ENCODE results near the gene GLT8D1. TPM values are rescaled to one million over a fixed set of nuclear protein-coding genes. Genes with fewer than 3 reads are reported as not detected.

Gene GLT8D1
- 61.1 TPM for total RNA-seq

GRCh38 chr3:52705688-52706686 lies at the start of gene GLT8D1, which contains the start of gene SPCS1:
Gene GLT8D1 (minus strand): TSS chr3:52705791. CDS start chr3:52700460, 5,331 bp downstream.
Gene SPCS1 (plus strand): TSS chr3:52706106. CDS start chr3:52706247, 141 bp downstream.
- Histone ChIP-seq H3K36me3 (ENCODE audit: control insufficient read depth in 3 of 3, insufficient read depth in 3 of 3, low read length in 3 of 3) (peaks cover 4 to 21% (median 18%) of the 10 kb centered on the region in 3 donors), H3K4me1 (ENCODE audit: control insufficient read depth in 3 of 3, insufficient read depth in 3 of 3, low read length in 3 of 3) (peaks cover 24 to 39% (median 28%) of the 10 kb centered on the region in 3 donors), H3K9ac (ENCODE audit: low read depth in 1 of 3, low read length in 3 of 3) (peak within 1 kb of the TSS; percentile 94 to 98 (median 98)), H3K9me3 (ENCODE audit: control insufficient read depth in 3 of 3, low read length in 3 of 3) (no peaks in the 10 kb centered on the region), H3K4me3 (ENCODE audit: low read length in 3 of 3) (peak within 1 kb of the TSS; percentile 98 to 100 (median 99)), H3K27me3 (ENCODE audit: control insufficient read depth in 3 of 3, insufficient read depth in 3 of 3, low read length in 3 of 3) (no peaks in the 10 kb centered on the region), H3K27ac (ENCODE audit: low read depth, low read length) (peak within 1 kb of the TSS; percentile 79)

GRCh38 chr3:52754373-52754772 lies 48.8 kb upstream of the GLT8D1 start:
- H3K4me3 ChIP-seq (ENCODE audit: low read length in 3 of 3), result no peak overlapping the region
- no peak overlapping the region for H3K9ac ChIP-seq (ENCODE audit: low read depth in 1 of 3, low read length in 3 of 3)
- no peaks in the 10 kb centered on the region for H3K27me3 ChIP-seq (ENCODE audit: control insufficient read depth in 3 of 3, insufficient read depth in 3 of 3, low read length in 3 of 3)
- no peak overlapping the region for H3K27ac ChIP-seq (ENCODE audit: low read depth, low read length)
- no peaks in the 10 kb centered on the region for H3K9me3 ChIP-seq (ENCODE audit: control insufficient read depth in 3 of 3, low read length in 3 of 3)
- H3K4me1 ChIP-seq (ENCODE audit: control insufficient read depth in 3 of 3, insufficient read depth in 3 of 3, low read length in 3 of 3), result no peaks in the 10 kb centered on the region
- H3K36me3 ChIP-seq (ENCODE audit: control insufficient read depth in 3 of 3, insufficient read depth in 3 of 3, low read length in 3 of 3), result peaks cover 18 to 35% (median 19%) of the 10 kb centered on the region in 3 donors

GRCh38 chr3:52752045-52752660 lies 46.6 kb upstream of the GLT8D1 start:
- no peak overlapping the region for H3K9ac ChIP-seq (ENCODE audit: low read depth in 1 of 3, low read length in 3 of 3)
- no peak overlapping the region for H3K4me3 ChIP-seq (ENCODE audit: low read length in 3 of 3)
- no peaks in the 10 kb centered on the region for H3K4me1 ChIP-seq (ENCODE audit: control insufficient read depth in 3 of 3, insufficient read depth in 3 of 3, low read length in 3 of 3)
- H3K36me3 ChIP-seq (ENCODE audit: control insufficient read depth in 3 of 3, insufficient read depth in 3 of 3, low read length in 3 of 3), result peaks cover 21 to 28% (median 23%) of the 10 kb centered on the region in 3 donors
- H3K9me3 ChIP-seq (ENCODE audit: control insufficient read depth in 3 of 3, low read length in 3 of 3), result no peaks in the 10 kb centered on the region
- H3K27ac ChIP-seq (ENCODE audit: low read depth, low read length), result no peak overlapping the region
- H3K27me3 ChIP-seq (ENCODE audit: control insufficient read depth in 3 of 3, insufficient read depth in 3 of 3, low read length in 3 of 3), result no peaks in the 10 kb centered on the region

GRCh38 chr3:52743721-52744120 lies 38.1 kb upstream of the GLT8D1 start:
- Histone ChIP-seq H3K9ac (ENCODE audit: low read depth in 1 of 3, low read length in 3 of 3) (no peak overlapping the region), H3K27me3 (ENCODE audit: control insufficient read depth in 3 of 3, insufficient read depth in 3 of 3, low read length in 3 of 3) (no peaks in the 10 kb centered on the region), H3K4me1 (ENCODE audit: control insufficient read depth in 3 of 3, insufficient read depth in 3 of 3, low read length in 3 of 3) (no peaks in the 10 kb centered on the region), H3K36me3 (ENCODE audit: control insufficient read depth in 3 of 3, insufficient read depth in 3 of 3, low read length in 3 of 3) (peaks cover 25 to 51% (median 40%) of the 10 kb centered on the region in 3 donors), H3K27ac (ENCODE audit: low read depth, low read length) (no peak overlapping the region), H3K9me3 (ENCODE audit: control insufficient read depth in 3 of 3, low read length in 3 of 3) (no peaks in the 10 kb centered on the region), H3K4me3 (ENCODE audit: low read length in 3 of 3) (no peak overlapping the region)

GRCh38 chr3:52743152-52743551 lies 37.6 kb upstream of the GLT8D1 start:
- Histone ChIP-seq H3K9me3 (ENCODE audit: control insufficient read depth in 3 of 3, low read length in 3 of 3) (no peaks in the 10 kb centered on the region), H3K4me3 (ENCODE audit: low read length in 3 of 3) (no peak overlapping the region), H3K4me1 (ENCODE audit: control insufficient read depth in 3 of 3, insufficient read depth in 3 of 3, low read length in 3 of 3) (no peaks in the 10 kb centered on the region), H3K27ac (ENCODE audit: low read depth, low read length) (no peak overlapping the region), H3K36me3 (ENCODE audit: control insufficient read depth in 3 of 3, insufficient read depth in 3 of 3, low read length in 3 of 3) (peaks cover 24 to 48% (median 40%) of the 10 kb centered on the region in 3 donors), H3K9ac (ENCODE audit: low read depth in 1 of 3, low read length in 3 of 3) (no peak overlapping the region), H3K27me3 (ENCODE audit: control insufficient read depth in 3 of 3, insufficient read depth in 3 of 3, low read length in 3 of 3) (no peaks in the 10 kb centered on the region)

GRCh38 chr3:52742418-52743041 lies 36.9 kb upstream of the GLT8D1 start:
- no peak overlapping the region for H3K4me3 ChIP-seq (ENCODE audit: low read length in 3 of 3)
- peaks cover 24 to 48% (median 40%) of the 10 kb centered on the region in 3 donors for H3K36me3 ChIP-seq (ENCODE audit: control insufficient read depth in 3 of 3, insufficient read depth in 3 of 3, low read length in 3 of 3)
- H3K27ac ChIP-seq (ENCODE audit: low read depth, low read length), result no peak overlapping the region
- H3K27me3 ChIP-seq (ENCODE audit: control insufficient read depth in 3 of 3, insufficient read depth in 3 of 3, low read length in 3 of 3), result no peaks in the 10 kb centered on the region
- no peaks in the 10 kb centered on the region for H3K4me1 ChIP-seq (ENCODE audit: control insufficient read depth in 3 of 3, insufficient read depth in 3 of 3, low read length in 3 of 3)
- no peaks in the 10 kb centered on the region for H3K9me3 ChIP-seq (ENCODE audit: control insufficient read depth in 3 of 3, low read length in 3 of 3)
- H3K9ac ChIP-seq (ENCODE audit: low read depth in 1 of 3, low read length in 3 of 3), result no peak overlapping the region

- H3K36me3 ChIP-seq (ENCODE audit: control insufficient read depth in 3 of 3, insufficient read depth in 3 of 3, low read length in 3 of 3), result peaks cover 16 to 37% (median 20%) of the 10 kb centered on the region in 3 donors
- H3K27ac ChIP-seq (ENCODE audit: low read depth, low read length), result no peak overlapping the region
Measured at GRCh38 chr3:52739730-52740129, 34.1 kb upstream of the GLT8D1 start.

GRCh38 chr3:52733256-52733891 lies 27.8 kb upstream of the GLT8D1 start:
- Histone ChIP-seq H3K27me3 (ENCODE audit: control insufficient read depth in 3 of 3, insufficient read depth in 3 of 3, low read length in 3 of 3) (no peaks in the 10 kb centered on the region), H3K9ac (ENCODE audit: low read depth in 1 of 3, low read length in 3 of 3) (no peak overlapping the region), H3K9me3 (ENCODE audit: control insufficient read depth in 3 of 3, low read length in 3 of 3) (no peaks in the 10 kb centered on the region), H3K27ac (ENCODE audit: low read depth, low read length) (no peak overlapping the region), H3K4me3 (ENCODE audit: low read length in 3 of 3) (no peak overlapping the region), H3K36me3 (ENCODE audit: control insufficient read depth in 3 of 3, insufficient read depth in 3 of 3, low read length in 3 of 3) (peaks cover 12 to 25% (median 23%) of the 10 kb centered on the region in 3 donors), H3K4me1 (ENCODE audit: control insufficient read depth in 3 of 3, insufficient read depth in 3 of 3, low read length in 3 of 3) (no peaks in the 10 kb centered on the region)

More at GRCh38 chr3:52739730-52740129, 34.1 kb upstream of the GLT8D1 start:
- Histone ChIP-seq H3K9me3 (ENCODE audit: control insufficient read depth in 3 of 3, low read length in 3 of 3) (no peaks in the 10 kb centered on the region), H3K4me1 (ENCODE audit: control insufficient read depth in 3 of 3, insufficient read depth in 3 of 3, low read length in 3 of 3) (no peaks in the 10 kb centered on the region), H3K27me3 (ENCODE audit: control insufficient read depth in 3 of 3, insufficient read depth in 3 of 3, low read length in 3 of 3) (no peaks in the 10 kb centered on the region), H3K4me3 (ENCODE audit: low read length in 3 of 3) (no peak overlapping the region), H3K9ac (ENCODE audit: low read depth in 1 of 3, low read length in 3 of 3) (no peak overlapping the region)

GRCh38 chr3:52731590-52731989 lies 26.0 kb upstream of the GLT8D1 start:
- no peak overlapping the region for H3K9ac ChIP-seq (ENCODE audit: low read depth in 1 of 3, low read length in 3 of 3)
- H3K27me3 ChIP-seq (ENCODE audit: control insufficient read depth in 3 of 3, insufficient read depth in 3 of 3, low read length in 3 of 3), result no peaks in the 10 kb centered on the region
- H3K4me1 ChIP-seq (ENCODE audit: control insufficient read depth in 3 of 3, insufficient read depth in 3 of 3, low read length in 3 of 3), result no peaks in the 10 kb centered on the region
- peaks cover 12 to 25% (median 19%) of the 10 kb centered on the region in 3 donors for H3K36me3 ChIP-seq (ENCODE audit: control insufficient read depth in 3 of 3, insufficient read depth in 3 of 3, low read length in 3 of 3)
- H3K9me3 ChIP-seq (ENCODE audit: control insufficient read depth in 3 of 3, low read length in 3 of 3), result no peaks in the 10 kb centered on the region
- H3K4me3 ChIP-seq (ENCODE audit: low read length in 3 of 3), result no peak overlapping the region
- H3K27ac ChIP-seq (ENCODE audit: low read depth, low read length), result no peak overlapping the region
